GM21447 (cell line): ENCODE data around the gene TXNL4A.
A peak's percentile ranks its signal among the peaks of the same experiment; 100 is the strongest.
"Not testable (repeated sequence)": the region's sequence is repeated elsewhere in the genome, so short reads cannot be mapped to it uniquely, and the experiment has no call there.

ENCODE experiments used
- ATAC-seq: cut with Tn5 transposase; IDR thresholded peaks from one replicate; pipeline ENCODE4 v1.9.1; 2021; ENCODE audit not compliant: unreplicated experiment

Gene TXNL4A, protein sequence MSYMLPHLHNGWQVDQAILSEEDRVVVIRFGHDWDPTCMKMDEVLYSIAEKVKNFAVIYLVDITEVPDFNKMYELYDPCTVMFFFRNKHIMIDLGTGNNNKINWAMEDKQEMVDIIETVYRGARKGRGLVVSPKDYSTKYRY

DNA sequence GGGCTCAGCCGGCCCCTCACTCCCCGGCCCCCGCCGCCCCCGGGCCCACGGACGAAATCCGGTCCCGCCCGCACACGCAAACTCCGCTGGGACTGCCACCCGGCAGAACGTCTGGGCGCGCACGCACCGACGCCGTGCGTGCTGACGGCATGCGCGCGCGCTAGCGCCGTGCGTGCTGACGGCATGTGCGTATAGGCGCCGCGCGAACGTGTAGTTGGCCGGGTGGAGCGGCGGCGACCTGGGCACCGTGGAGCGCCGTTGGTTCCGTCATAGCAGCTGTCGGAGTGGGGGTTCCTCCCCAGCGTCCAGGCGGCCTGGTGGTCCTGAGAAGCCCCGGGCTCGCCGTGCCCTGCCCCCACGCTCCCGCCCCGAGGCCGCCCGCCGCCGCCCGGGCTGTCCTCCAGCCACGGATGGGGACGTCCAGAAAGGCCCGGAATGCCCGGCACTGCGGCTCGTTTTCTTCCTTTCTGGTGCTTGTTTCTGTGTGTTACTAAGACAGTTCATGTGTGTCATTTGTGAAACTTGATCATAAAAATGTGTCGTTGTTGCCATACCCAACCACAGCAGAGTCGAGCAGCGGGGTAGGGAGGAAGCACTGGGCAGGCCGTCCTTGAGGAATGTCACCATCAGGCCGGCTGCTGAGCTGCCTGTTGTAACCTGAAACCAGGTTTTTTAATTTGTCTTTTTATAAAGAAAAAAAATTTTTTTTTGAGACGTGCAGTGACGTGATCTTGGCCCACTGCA, at the start of gene TXNL4A:
TXNL4A (minus strand) TSS at position 113 of the 744 bp plus-strand sequence. CDS start 171 bp downstream, outside the sequence.
- peak; percentile 93 for ATAC-seq

DNA sequence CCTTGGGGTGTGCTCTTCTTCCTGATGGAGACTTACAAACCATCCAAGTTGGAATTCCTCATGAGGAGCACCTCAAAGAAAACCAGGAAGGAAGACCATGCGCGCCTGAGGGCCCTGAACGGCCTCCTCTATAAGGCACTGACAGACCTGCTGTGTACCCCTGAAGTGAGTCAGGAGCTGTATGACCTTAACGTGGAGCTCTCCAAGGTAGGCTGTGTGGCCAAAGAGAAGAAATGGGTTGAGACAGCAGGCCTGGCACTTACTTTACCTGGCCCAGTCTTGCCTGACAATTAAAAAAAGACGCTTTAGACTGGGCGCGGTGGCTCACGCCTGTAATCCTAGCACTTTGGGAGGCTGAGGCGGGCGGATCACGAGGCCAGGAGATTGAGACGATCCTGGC, 48.9 kb upstream of the TXNL4A start:
- ATAC-seq, result no peak

DNA sequence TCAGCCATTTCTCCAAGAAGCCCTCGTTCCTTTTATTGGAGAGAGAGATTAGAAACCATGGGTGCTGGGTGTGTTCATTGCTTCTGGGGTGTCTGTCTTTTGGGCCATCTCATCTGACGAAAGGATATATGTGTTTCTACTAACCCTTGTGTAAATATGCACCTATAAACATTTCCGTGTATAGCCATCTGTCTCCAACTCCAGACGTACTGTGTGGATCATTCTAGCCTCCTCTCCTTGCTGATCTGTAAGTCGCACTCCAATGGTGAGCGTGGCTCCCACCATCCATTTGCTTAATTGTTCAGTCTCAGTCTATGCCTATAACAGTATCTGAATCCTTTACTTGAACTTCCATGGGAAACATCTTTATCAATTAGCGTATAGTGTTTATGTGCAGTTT, 47.6 kb upstream of the TXNL4A start:
- no peak for ATAC-seq

DNA sequence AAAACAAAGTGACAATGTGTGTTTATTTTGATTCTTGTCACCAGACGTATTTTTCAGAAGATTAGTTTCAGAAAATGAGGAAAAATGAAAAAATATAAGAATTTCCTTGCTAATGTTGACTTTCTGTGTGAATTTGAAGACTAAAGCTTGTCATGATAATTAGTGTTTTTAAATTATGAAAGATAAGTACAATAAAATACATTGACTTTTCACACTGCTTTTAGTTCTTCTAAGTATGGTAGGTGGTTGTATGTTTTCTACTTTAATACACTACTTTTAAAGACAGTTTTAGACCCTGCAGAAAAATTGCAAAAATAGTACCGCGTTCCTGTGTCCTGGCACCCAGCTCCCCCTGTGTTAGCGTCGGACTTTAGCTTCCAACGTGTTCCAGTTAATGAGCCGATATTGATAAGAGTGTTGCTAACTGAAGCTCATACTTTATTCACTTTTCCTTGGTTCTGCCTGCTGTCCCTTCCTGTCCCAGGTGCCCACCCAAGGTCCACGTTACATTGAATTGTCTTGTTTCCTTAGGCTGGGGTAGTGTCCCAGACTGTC, 46.6 kb upstream of the TXNL4A start:
- no peak for ATAC-seq

DNA sequence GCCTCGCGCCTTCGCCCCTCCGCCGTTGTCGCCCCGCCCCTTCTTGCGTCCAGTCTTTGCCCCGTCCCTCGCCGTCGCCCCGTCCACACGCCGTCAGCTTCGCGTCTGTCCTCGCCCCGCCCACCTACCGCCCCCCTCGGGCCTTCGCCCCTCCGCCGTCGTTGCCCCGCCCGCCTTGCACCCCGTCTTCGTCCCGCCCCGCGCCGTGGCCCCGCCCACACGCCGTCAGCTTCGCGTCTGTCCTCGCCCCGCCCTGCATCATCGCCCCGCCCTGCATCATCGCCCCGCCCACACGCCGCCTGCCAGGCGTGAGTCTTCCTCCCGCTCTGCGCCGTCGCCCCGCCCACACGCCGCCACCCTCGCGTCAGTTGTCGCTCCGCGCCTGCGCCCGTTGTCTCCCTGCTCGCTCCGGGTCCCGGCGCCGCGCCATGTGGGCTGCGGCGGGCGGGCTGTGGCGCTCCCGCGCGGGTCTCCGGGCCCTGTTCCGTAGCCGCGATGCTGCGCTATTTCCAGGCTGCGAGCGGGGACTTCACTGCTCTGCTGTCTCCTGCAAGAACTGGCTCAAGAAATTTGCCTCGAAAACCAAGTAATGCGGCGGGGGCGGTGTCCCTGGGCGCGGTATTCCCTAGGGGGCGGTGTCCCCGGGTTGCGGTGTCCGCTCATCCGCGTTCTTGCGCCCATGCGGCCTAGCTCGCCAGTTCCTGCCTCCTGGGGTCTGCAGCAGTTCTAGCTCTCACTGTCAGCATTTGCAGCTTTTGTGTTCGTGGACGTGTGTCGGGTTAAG, 45.9 kb upstream of the TXNL4A start, which contains the start of gene RBFA:
RBFA (plus strand) TSS at position 367 of the 784 bp plus-strand sequence; CDS start at position 429, 62 bp downstream.
- ATAC-seq, result peak; percentile 66

DNA sequence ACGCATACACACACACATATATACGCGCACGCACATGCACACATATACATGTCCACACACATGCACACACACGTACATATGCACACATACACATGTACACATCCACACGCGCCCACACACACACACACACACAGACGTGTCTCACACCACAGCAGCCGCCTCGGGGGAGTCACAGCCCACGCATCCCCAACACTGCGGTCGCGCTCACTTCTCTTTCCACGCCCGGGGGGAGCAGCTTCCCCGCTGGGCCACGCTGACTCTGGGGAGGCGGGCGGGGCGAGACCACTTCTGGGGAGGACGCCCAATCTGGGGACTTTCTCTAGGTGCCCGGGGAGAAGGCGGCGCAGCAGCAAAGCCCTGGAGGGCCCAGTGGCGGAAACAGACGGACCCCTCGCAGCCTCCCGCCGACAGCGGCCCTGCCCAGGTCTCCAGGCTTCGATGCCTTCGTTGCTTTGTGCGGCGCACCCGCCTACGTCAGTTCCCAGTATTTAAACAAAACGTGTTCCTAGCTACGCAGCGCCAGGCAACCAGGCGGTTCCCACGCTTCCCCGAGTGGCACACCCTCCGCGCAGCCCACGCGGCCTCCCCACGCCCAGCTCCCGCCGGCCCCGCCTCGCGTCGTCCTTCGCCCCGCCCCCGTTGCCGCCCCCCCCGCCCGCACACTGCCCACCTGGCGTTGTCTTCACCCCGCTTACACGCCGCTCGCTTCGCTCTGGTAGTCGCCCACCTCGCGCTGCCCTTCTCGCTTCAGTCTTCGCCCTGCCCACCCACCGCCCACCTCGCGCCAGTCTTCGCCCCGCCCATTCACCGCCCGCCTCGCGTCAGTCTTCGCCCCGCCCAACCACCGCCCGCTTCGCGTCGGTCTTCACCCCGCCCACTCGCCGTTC, 45.1 kb upstream of the TXNL4A start:
- ATAC-seq, result no peak

DNA sequence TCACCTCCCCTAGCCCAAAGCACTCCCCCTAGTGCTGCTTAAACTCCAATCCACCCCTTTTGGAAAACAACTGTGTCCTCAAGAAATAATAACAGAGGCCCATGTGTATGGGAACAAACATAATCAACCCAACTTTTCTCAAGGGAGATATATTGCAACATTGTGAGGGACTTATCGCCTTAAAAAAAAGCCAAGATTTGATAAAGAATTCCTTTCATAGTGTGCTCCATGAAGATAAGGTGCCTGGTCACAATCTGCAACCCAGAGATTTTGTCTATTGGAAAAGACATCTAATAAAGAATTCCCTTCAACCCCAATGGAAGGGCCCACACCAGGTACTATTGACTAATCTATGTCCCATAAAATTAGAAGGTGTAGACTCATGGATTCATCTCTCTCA, 41.3 kb upstream of the TXNL4A start:
- ATAC-seq, result no peak

DNA sequence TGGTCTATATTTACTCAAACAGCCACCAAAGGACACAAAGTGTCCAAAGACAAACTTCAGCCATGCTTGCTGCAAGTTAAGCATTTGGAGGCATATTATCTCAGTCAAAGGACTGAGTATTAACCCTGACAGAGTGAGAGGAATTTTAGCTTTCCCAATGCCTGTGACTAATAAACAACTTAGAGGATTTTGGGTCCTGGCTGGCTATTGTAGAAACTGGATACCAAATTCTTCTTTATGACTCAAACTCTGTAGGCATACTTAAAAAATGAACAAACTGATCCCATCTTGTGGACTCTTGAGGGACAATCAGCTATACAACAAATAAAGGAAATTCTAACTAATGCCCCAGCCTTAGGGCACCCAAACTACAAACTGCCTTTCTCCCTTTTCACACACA, 39.4 kb upstream of the TXNL4A start:
- ATAC-seq, result not testable (repeated sequence)

DNA sequence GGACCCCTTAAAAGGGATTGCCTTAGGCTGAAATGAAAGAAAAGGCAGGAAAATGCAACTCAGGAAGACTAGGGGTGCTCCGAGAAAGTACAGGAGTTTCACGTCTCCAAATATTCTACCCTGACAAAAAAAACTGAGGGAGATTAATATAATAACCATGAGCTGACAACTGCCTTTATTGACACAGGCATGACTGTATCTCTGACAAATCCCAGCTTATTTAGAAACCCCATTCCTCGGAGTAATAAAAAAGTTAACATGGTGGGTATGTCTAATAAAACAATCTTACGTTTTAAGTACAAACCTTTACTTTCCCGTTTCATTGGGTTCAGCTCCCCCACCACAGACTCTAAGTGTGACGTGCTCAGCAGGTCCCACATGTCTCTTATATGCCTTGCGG, 38.0 kb upstream of the TXNL4A start:
- ATAC-seq, result no peak

DNA sequence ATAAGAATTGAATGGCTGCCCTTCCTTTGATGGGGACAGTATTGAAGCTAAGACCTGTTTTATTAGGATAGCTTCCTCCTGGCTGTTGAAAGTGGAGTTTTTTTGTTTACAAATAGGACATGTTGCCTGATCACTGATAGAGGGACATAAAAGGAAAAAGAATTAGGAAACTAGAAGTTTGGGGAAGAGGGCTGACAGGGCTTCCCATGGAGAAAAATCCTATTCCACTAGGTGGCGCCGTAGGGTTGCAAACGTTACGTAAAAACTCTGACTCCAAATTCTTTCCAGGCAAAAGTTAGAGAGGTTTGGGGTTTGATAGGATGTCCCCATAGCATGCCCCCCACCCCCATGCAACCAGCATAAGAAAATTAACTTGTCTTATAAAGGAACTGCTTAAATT, 34.8 kb upstream of the TXNL4A start:
- ATAC-seq, result no peak

DNA sequence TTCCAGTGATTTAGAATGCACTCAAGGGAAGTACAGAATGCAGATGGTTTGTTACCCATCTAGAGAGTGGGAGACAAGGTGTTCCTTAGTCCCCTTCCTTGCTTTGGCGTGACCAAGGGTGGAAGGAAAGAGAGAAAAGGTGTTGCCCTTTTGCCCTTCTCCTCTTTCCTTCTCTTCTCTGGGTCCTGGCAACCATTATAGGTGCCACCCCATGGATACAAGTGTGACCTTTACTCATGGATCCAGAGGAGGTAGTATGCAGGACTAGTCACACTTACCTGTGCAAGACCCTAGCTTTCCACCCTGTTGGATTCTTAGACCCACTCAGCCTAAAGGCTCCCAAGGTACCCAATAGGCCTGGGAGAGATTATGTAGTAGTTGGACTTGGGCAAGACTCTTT, 34.2 kb upstream of the TXNL4A start:
- ATAC-seq, result no peak

DNA sequence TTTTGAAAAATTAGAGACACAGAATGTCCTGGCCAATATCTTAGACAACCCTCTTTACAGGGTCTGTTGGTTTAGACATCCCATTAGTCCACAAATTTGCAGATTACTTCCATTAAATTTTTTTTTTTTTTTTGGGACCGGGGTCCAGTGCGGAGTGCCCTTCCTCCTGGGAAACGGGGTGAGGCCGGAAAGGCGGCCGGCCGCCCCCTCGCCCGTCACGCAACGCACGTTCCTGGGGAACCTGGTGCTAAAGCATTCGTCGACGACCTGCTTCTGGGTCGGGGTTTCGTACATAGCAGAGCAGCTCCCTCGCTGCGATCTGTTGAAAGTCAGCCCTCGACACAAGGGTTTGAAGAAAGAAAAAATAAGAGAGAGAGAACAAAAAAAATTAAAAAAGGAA, 24.4 kb upstream of the TXNL4A start:
- ATAC-seq, result no peak

DNA sequence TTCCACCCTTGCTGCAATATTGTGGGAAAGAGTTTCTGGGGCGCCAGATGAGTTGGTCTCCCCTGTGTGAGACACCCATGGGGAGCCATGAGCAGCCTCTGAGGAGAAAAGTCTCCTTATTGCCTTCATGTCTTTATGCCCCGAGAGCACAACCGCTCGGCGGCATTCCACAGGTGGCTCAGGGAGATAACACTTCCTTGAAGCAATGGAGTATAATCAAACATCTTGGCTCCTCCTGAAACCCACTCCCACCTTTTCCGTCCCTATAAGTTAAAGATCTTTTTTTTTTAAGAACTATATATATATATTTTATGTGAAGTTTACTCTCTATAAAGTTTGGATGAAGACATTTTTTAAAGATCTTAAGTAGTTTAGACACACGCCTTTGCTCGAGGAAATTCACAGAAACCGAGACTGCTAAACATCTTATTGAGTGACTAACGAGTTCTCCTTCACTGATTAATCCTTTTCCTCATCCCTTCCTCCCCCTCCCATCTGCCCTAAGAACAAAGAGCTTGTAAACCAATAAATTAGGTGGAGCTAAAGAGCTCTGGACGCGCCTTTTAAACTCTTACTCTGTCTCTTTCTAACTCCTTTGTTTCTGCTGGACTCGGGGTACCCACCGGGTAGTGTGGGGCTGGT, 23.3 kb upstream of the TXNL4A start:
- not testable (repeated sequence) for ATAC-seq

DNA sequence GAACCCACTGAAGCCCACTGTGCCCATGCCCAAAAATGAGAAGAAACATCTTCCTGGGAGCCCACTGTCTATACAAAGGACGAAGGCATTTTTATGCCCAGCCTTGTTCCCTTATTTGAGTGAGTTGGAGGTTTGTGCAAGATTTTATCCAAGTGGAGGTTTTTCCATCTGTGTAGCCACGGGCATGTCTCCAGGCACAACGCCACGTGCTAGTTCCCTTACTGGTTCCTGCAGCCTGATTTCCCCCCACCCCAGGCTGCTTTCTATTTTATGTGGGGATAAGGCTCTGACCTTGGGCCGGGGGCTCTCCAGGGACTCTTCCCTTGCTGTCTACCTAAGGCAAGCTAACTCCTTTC, 22.2 kb upstream of the TXNL4A start:
- ATAC-seq, result no peak

DNA sequence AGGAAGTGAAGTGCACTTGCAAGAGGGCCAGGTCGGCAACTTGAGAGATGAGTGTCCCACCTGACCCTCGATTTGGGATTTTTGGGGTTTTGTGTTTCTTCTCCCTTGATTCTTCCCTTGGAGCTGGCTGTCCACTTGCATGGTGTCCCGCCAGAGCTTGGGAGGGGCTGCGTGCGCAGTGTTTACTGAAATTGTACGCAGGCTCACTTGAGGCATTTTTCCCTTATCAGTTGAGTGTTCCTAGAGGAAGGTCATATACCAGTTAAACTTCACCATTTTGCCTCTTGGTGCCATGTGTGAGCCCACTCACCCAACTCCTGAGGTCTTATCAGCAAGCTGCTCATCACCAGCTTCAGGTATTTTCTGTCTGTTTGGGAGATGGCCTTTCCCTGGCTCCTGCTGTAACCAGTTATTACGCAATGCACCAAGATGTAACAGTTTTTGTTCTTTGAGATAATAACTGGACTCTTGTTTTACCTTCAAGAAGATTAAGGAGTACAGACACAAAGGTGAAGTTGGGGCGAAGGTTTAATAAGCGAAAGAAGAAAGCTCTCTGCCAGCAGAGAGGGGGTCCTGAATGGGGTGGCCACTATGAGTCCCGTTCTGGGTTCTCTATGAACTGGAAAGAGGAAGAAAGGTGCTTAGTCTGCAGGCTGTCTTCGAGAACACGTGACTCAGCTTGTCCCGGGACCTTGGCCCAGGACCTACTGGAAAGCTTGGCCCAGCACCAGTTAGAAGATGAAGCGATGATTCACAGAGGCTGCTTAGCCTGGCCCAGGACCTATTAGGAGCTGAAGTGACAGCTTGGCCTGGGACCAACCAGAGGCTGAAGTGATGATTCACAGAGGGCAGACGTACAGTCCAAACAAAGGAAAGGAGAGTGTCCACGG, 21.5 kb upstream of the TXNL4A start:
- ATAC-seq, result no peak

DNA sequence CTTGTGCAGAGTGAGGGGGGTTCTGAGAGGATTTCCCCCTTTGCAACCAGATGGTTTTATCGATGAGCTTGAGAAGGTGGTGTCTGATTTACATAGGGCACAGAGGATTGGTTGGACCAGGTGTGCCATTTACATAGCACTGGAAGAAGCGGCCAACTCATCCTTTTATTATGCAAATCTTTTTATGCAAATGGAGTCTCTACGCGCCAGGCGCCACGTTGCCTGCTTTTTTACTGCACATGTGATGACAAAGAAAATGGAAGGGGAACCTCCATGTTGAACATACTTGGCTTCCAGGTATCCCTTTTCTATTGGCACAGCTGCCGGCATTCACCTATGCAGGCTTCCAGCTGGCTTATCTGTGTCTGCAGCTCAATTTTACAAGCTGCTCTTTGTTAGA, 18.4 kb upstream of the TXNL4A start:
- ATAC-seq, result no peak

DNA sequence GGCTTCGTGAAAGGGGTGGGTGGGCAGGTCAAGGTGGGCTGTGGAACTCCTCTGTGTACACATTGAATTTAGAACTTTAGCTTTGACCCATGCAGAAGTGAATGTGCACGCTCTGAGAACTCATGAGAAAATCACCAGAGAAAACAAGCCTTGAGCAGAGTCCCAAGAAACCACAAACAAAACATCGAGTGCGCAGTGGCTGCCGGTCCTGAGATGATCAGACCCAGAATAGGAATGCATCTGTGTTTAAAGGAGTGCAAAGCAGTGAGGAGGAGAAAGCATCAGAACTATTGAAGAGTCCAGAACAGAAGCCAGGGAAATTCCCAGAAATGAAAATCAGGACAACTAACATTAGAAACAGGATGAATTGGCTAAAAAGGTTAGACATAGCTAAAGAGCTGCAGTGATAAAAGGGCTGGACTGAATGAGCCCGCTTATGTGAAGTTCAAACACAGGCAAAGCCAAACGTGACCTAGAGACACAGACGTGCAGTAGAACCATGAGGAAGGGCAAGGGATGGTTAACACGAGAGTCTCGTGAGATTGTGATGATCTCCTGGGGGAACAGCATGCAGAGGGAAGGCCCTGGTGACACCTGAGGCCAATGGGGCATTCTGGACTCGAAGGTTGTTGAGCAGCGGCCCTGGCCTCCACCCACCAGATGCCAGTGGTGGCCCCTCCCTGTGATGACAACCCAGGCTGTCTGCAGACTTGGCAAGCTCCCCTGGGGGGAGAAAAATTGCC, 16.4 kb upstream of the TXNL4A start:
- no peak for ATAC-seq

DNA sequence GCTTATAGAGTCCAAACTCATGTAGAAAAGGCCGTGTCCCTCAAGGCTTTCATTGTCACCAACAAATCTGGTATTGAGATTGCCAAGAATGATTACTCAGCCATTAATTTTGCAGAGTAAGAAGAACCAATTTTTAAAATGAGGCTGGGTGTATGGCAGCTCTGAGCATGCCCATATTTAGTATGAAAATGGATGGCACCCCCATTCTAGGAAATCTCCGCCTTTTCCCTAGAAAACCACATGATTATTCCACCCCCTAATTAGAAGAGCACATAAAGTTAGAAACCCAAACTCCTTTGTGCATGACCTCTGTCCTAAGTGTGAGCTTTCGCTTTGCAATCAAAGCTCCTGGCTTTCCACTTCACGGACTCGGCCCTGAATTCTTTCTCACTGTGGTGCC, 14.1 kb upstream of the TXNL4A start:
- ATAC-seq, result no peak

DNA sequence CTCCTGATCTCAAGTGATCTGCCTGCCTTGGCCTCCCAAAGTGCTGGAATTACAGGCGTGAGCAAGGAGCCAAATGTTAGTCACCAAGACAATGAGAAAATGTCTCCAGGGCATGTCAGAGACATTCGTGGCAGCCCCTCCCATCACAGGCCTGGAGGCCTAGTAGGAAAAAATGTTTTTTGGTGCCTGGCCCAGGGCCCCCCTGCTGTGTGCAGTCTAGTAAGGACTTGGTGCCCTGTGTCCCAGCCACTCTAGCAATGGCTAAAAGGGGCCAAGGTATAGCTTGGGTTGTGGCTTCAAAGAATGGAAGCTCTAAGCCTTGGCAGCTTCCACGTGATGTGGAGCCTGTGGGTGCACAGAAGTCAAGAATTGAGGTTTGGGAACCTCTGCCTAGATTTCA, 12.5 kb upstream of the TXNL4A start:
- no peak for ATAC-seq
